Measurements from ENCODE around the gene FUZ.

- TF ChIP-seq EZH2phosphoT487 (IDR thresholded peaks at IDR 0.05; ENCODE audit: insufficient read depth, low read depth) (no peak), EZH2 (IDR thresholded peaks at IDR 0.05; ENCODE audit: insufficient read depth, poor library complexity, severe bottlenecking) (no peak)
Measured at GRCh38 chr19:49862391-49863253, 49.5 kb upstream of the FUZ start.

All from GM23248 (cell line).